H1 (cell line): ENCODE results near the gene VRK2. TPM values are rescaled to one million over a fixed set of nuclear protein-coding genes. Genes with fewer than 3 reads are reported as not detected.
"Not testable (repeated sequence)": the region's sequence is repeated elsewhere in the genome, so short reads cannot be mapped to it uniquely, and the experiment has no call there.

Source experiments
- CTCF ChIA-PET: fragments of 300-600 bp; sonication (Branson Sonifier 250); formaldehyde crosslinking; loops from one replicate; lab custom pipeline; 2021; ENCODE audit not compliant: partially characterized antibody; lab: Charles Lee
- POLR2A ChIA-PET: fragments of 300-600 bp; sonication (Branson Sonifier 250); formaldehyde crosslinking; loops from one replicate; lab custom pipeline; 2021; ENCODE audit warnings: inconsistent platforms; ENCODE audit not compliant: partially characterized antibody; lab: Charles Lee
- DNase-seq, 2 experiments: peaks; one replicate each; pipeline versions ENCODE4 v3.0.0 to v3.0.0-alpha.2; 2010 to 2022; ENCODE audit warnings: low spot score in 2 of 2, low read depth in 1 of 2, mixed read lengths in 1 of 2
- FAIRE-seq: peaks from 2 replicates; lab custom pipeline; 2011; peaks lifted over from hg19 to GRCh38; lab: Jason Lieb, UNC
- H2AFZ ChIP-seq: 2 replicates; pipeline ENCODE4 v1.8.1; 2012; ENCODE audit warnings: low read length, inconsistent platforms
- H2AK5ac ChIP-seq: 2 replicates; pipeline ENCODE4 v1.6.1; 2013; ENCODE audit warnings: low read depth, low read length
- H2BK120ac ChIP-seq: replicated peaks from 2 replicates; pipeline ENCODE3; 2013; ENCODE audit warnings: low read depth, low read length, inconsistent platforms
- H2BK12ac ChIP-seq: 2 replicates; pipeline ENCODE4 v1.6.1; 2013; ENCODE audit warnings: low read depth, low read length
- H2BK15ac ChIP-seq: 2 replicates; pipeline ENCODE4 v1.6.1; 2013; ENCODE audit warnings: low read length
- H2BK20ac ChIP-seq: 2 replicates; pipeline ENCODE4 v1.6.1; 2013; ENCODE audit warnings: low read length
- H2BK5ac ChIP-seq: 2 replicates; pipeline ENCODE4 v1.6.1; 2013; ENCODE audit warnings: low read depth, low read length
- H3K14ac ChIP-seq: 2 replicates; pipeline ENCODE4 v1.6.1; 2013; ENCODE audit warnings: inconsistent platforms; ENCODE audit not compliant: insufficient read length
- H3K18ac ChIP-seq: 2 replicates; pipeline ENCODE4 v1.6.1; 2013; ENCODE audit warnings: low read length; ENCODE audit errors: extremely low read depth
- H3K23ac ChIP-seq: 2 replicates; pipeline ENCODE4 v1.6.1; 2013; ENCODE audit warnings: inconsistent platforms; ENCODE audit not compliant: insufficient read length
- H3K23me2 ChIP-seq: 2 replicates; pipeline ENCODE4 v1.6.1; 2013; ENCODE audit warnings: low read depth, low read length
- H3K27ac ChIP-seq: 2 replicates; pipeline ENCODE4 v1.6.1; 2011; ENCODE audit warnings: low read depth, low read length, inconsistent platforms
- H3K27me3 ChIP-seq, 4 experiments: replicated peaks in 1 of 4; 1 replicate in 1 of 4; 2 replicates in 3 of 4; pipeline versions ENCODE4 v1.6.1 to v1.8.1; 2011 to 2013; ENCODE audit warnings: low read length in 3 of 4, mild to moderate bottlenecking in 3 of 4, inconsistent platforms in 2 of 4, mixed read lengths in 2 of 4, moderate library complexity in 1 of 4; ENCODE audit not compliant: control insufficient read depth in 3 of 4, insufficient read depth in 3 of 4; ENCODE audit errors: extremely low read depth in 1 of 4
- H3K36me3 ChIP-seq, 4 experiments: 2 replicates each; pipeline versions ENCODE4 v1.6.1 to v1.8.1; 2011 to 2013; ENCODE audit warnings: mild to moderate bottlenecking in 4 of 4, low read length in 3 of 4, moderate library complexity in 2 of 4, control low read depth in 1 of 4, inconsistent platforms in 1 of 4; ENCODE audit not compliant: insufficient read depth in 4 of 4, control insufficient read depth in 2 of 4
- H3K4ac ChIP-seq: replicated peaks from 2 replicates; pipeline ENCODE3; 2013; ENCODE audit warnings: low read length, low read depth, mixed read lengths, inconsistent platforms; ENCODE audit not compliant: insufficient read length
- H3K4me1 ChIP-seq, 4 experiments: replicated peaks in 1 of 4; 1 replicate in 1 of 4; 2 replicates in 3 of 4; pipeline versions ENCODE4 v1.6.1 to v1.8.1; 2011 to 2013; ENCODE audit warnings: low read length in 3 of 4, inconsistent platforms in 2 of 4, mixed read lengths in 1 of 4; ENCODE audit not compliant: insufficient read depth in 4 of 4, control insufficient read depth in 3 of 4
- H3K4me2 ChIP-seq, 2 experiments: 2 replicates each; pipeline versions ENCODE4 v1.6.1 to v1.8.1; 2011 to 2013; ENCODE audit warnings: low read depth in 2 of 2, low read length in 2 of 2, control low read depth in 1 of 2, inconsistent platforms in 1 of 2, mild to moderate bottlenecking in 1 of 2; ENCODE audit not compliant: insufficient read depth in 1 of 2
- H3K4me3 ChIP-seq, 4 experiments: fragments of 200-600, 300-600 bp in 1 of 4; sonication (generic), shearing (Covaris generic), sonication (Bioruptor Twin) in 1 of 4; 2 replicates each; pipeline versions ENCODE4 v1.5.1 to v1.8.1; 2011 to 2016; ENCODE audit warnings: low read length in 4 of 4, low read depth in 3 of 4, control low read depth in 2 of 4, inconsistent platforms in 2 of 4, mild to moderate bottlenecking in 2 of 4, mixed read lengths in 1 of 4, moderate library complexity in 1 of 4; ENCODE audit not compliant: insufficient read depth in 2 of 4; ENCODE audit errors: extremely low read depth in 1 of 4
- H3K56ac ChIP-seq: replicated peaks from 2 replicates; pipeline ENCODE3; 2013; ENCODE audit warnings: low read depth, mild to moderate bottlenecking, mixed read lengths, low read length, inconsistent platforms; ENCODE audit not compliant: insufficient read length
- H3K79me1 ChIP-seq: 2 replicates; pipeline ENCODE4 v1.6.1; 2013; ENCODE audit warnings: low read depth, low read length, control low read depth
- H3K79me2 ChIP-seq, 2 experiments: 2 replicates each; pipeline versions ENCODE4 v1.6.1 to v1.8.1; 2012 to 2013; ENCODE audit warnings: low read length in 2 of 2, mild to moderate bottlenecking in 2 of 2, inconsistent platforms in 1 of 2; ENCODE audit not compliant: insufficient read depth in 2 of 2, control insufficient read depth in 1 of 2
- H3K9ac ChIP-seq, 4 experiments: replicated peaks in 1 of 4; 1 replicate in 1 of 4; 2 replicates in 3 of 4; pipeline versions ENCODE4 v1.6.1 to v1.8.1; 2011 to 2013; ENCODE audit warnings: low read depth in 3 of 4, low read length in 3 of 4, control low read depth in 2 of 4, mild to moderate bottlenecking in 2 of 4, moderate library complexity in 2 of 4, inconsistent platforms in 1 of 4; ENCODE audit errors: extremely low read depth in 1 of 4
- H3K9me3 ChIP-seq, 2 experiments: 2 replicates each; pipeline versions ENCODE4 v1.6.1 to v1.8.1; 2012 to 2013; ENCODE audit warnings: mild to moderate bottlenecking in 2 of 2, moderate library complexity in 2 of 2, control low read depth in 1 of 2, inconsistent platforms in 1 of 2, low read depth in 1 of 2, low read length in 1 of 2, mixed read lengths in 1 of 2; ENCODE audit not compliant: insufficient read depth in 2 of 2
- H4K20me1 ChIP-seq, 2 experiments: replicated peaks in 1 of 2; 2 replicates each; pipeline versions ENCODE3 to v1.8.1; 2011 to 2013; ENCODE audit warnings: inconsistent platforms in 2 of 2, low read length in 2 of 2, mild to moderate bottlenecking in 1 of 2; ENCODE audit not compliant: insufficient read depth in 2 of 2, control insufficient read depth in 1 of 2
- H4K5ac ChIP-seq: 2 replicates; pipeline ENCODE4 v1.6.1; 2013; ENCODE audit warnings: low read length, low read depth, mixed read lengths, inconsistent platforms; ENCODE audit not compliant: insufficient read length
- H4K8ac ChIP-seq: 2 replicates; pipeline ENCODE4 v1.8.0; 2013; ENCODE audit warnings: mild to moderate bottlenecking, moderate library complexity, low read length, inconsistent platforms; ENCODE audit not compliant: insufficient read depth; ENCODE audit errors: extremely low read depth
- H4K91ac ChIP-seq: replicated peaks from 2 replicates; pipeline ENCODE3; 2013; ENCODE audit warnings: low read length, mixed read lengths, inconsistent platforms; ENCODE audit not compliant: insufficient read length
- WGBS, 2 experiments: shearing (Covaris generic) in 1 of 2; methylation state at CpG; one replicate each; pipeline versions ENCODE4 v1.1.6 to v1.1.7; 2013 to 2015; ENCODE audit warnings: low lambda C conversion rate in 2 of 2, mixed read lengths in 2 of 2, inconsistent platforms in 1 of 2, low coverage in 1 of 2, missing lambda C conversion rate in 1 of 2; ENCODE audit not compliant: insufficient replicate concordance in 2 of 2, insufficient coverage in 1 of 2, insufficient read length in 1 of 2; ENCODE audit errors: extremely low coverage in 1 of 2, missing lambda C conversion rate in 1 of 2; 5-methylcytosine and 5-hydroxymethylcytosine counted together
- polyA plus RNA-seq, 7 experiments: library from polyadenylated mRNA; depleted of rRNA in 3 of 7; stranded (reverse) in 5 of 7; unstranded in 2 of 7; fragments of >200 nt in 5 of 7; fragments of 200-250 nt in 2 of 7; gene quantifications; 1 replicate in 5 of 7; 2 replicates in 1 of 7; 4 replicates in 1 of 7; pipeline versions ENCODE4 v1.2.1 to v1.2.3, GENCODE V29; 2011 to 2013; ENCODE audit warnings: missing spikeins in 2 of 7, mixed read lengths in 2 of 7
- total RNA-seq: library from RNA; stranded (reverse); fragmentation: NEBNext Ultra II Directional; extraction: Animal tissue kit (Norgen Biotek cat#: 25700); gene quantifications from 2 replicates; pipeline ENCODE4 v1.2.1, GENCODE V29; 2021

VRK2 gene
- total and polyA plus RNA-seq, 2 of the 8 experiments (the other 6 are each of a cell fraction or from before 2014, with no cell fraction given) = 7.6 to 27.8 TPM

DNA sequence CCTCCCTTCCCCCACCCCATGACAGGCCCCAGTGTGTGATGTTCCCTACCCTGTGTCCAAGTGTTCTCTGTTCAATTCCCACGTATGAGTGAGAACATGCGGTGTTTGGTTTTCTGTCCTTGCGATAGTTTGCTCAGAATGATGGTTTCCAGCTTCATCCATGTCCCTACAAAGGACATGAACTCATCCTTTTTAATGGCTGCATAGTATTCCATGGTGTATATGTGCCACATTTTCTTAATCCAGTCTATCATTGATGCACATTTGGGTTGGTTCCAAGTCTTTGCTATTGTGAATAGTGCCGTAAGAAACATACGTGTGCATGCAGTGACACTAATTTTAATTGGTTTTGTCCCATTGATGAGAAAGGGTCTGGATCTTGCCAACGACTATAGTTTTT is 99.2 kb downstream of the VRK2 start:
- H4K20me1 ChIP-seq, H2BK12ac ChIP-seq, H2AK5ac ChIP-seq, FAIRE-seq, H3K27me3 ChIP-seq, H3K9me3 ChIP-seq, H2BK15ac ChIP-seq, H3K4me1 ChIP-seq, H3K4me2 ChIP-seq, H4K8ac ChIP-seq, H2BK120ac ChIP-seq, H3K23me2 ChIP-seq, H2AFZ ChIP-seq, DNase-seq, H3K14ac ChIP-seq, H3K56ac ChIP-seq, H2BK5ac ChIP-seq, H3K36me3 ChIP-seq, H3K27ac ChIP-seq, H3K23ac ChIP-seq, H3K79me1 ChIP-seq, POLR2A ChIA-PET, H4K5ac ChIP-seq, H3K4ac ChIP-seq, H3K79me2 ChIP-seq, H3K9ac ChIP-seq, H3K4me3 ChIP-seq, H3K18ac ChIP-seq, H4K91ac ChIP-seq, H2BK20ac ChIP-seq: not testable (repeated sequence)
- CTCF ChIA-PET = interaction anchor here (1.1 kb wide), 1 partner anchor 243 kb away, joined by 3 read pairs; no protein-coding TSS in a partner anchor
- 93% methylated on average over 6 of the region's 6 CpGs; no CpG with 5 or more reads in 1 of the 2 experiments for WGBS, 2 experiments
